ENCODE measurements around the gene CRYGS. TPM values are rescaled to one million over a fixed set of nuclear protein-coding genes. Genes with fewer than 3 reads are reported as not detected.

CRYGS gene
- total and polyA plus RNA-seq, 9 of the 15 experiments (the other 6 are each of a cell fraction or from before 2014, with no cell fraction given): 1.5 to 3.8 (median 2.0) TPM

- TF ChIP-seq CHD1 (IDR thresholded peaks at IDR 0.05; ENCODE audit: low read length): no peak
- peak; percentile 78; the same call in 1 of the 2 replicates for TF ChIP-seq MTA3 (IDR thresholded peaks at IDR 0.05; ENCODE audit: borderline replicate concordance)
- TF ChIP-seq KLF1 (tag; IDR thresholded peaks at IDR 0.05): no peak
- no peak for TF ChIP-seq ZNF134 (CRISPR knock-in tag; conservative IDR thresholded peaks at IDR 0.05)
- no peak; the same call in 1 of the 2 replicates for TF ChIP-seq MYBL2 (IDR thresholded peaks at IDR 0.05; ENCODE audit: low read depth)
- TF ChIP-seq MYBL2 (CRISPR knock-in tag; IDR thresholded peaks at IDR 0.05; ENCODE audit: borderline replicate concordance): no peak
- no peak for TF ChIP-seq TCF3 (CRISPR knock-in tag; IDR thresholded peaks at IDR 0.05)
- TF ChIP-seq ZNF764 (CRISPR knock-in tag; IDR thresholded peaks at IDR 0.05; ENCODE audit: low read depth): no peak
- TF ChIP-seq EZH2 (IDR thresholded peaks at IDR 0.05; ENCODE audit: borderline replicate concordance, low read depth, low read length): no peak
- no peak for TF ChIP-seq TSC22D4 (tag; IDR thresholded peaks at IDR 0.05)
- no peak for TF ChIP-seq SMAD4 (CRISPR knock-in tag; conservative IDR thresholded peaks at IDR 0.05)
- TF ChIP-seq GTF2B (IDR thresholded peaks at IDR 0.05; ENCODE audit: extremely low read depth, insufficient read length): peak; percentile 66
- 0 out of 2 replicates have a peak, but pooled peaks have one; percentile 48 for TF ChIP-seq RREB1 (CRISPR knock-in tag; IDR thresholded peaks at IDR 0.05)
- no peak for TF ChIP-seq ZBTB49 (CRISPR knock-in tag; IDR thresholded peaks at IDR 0.05; ENCODE audit: borderline replicate concordance)
- no peak for TF ChIP-seq NR2C2 (CRISPR knock-in tag; IDR thresholded peaks at IDR 0.05)
- peak; percentile 77 for TF ChIP-seq NR2C2 (tag; IDR thresholded peaks at IDR 0.05)
- TF ChIP-seq ZKSCAN3 (CRISPR knock-in tag; IDR thresholded peaks at IDR 0.05): no peak
- TF ChIP-seq GTF2F1 (IDR thresholded peaks at IDR 0.05; ENCODE audit: low read depth, low read length): no peak
- TF ChIP-seq BRF1 (IDR thresholded peaks at IDR 0.05; ENCODE audit: borderline replicate concordance, extremely low read depth, insufficient read length): no peak
- TF ChIP-seq HDAC6 (IDR thresholded peaks at IDR 0.05; ENCODE audit: low read depth, low read length): no peak
- peak; percentile 98 for TF ChIP-seq POLR2A (conservative IDR thresholded peaks at IDR 0.05)
Measured at GRCh38 chr3:186570096-186570940, 26.1 kb upstream of the CRYGS start, which contains the start of gene DNAJB11 (continued).
